Gastrocnemius medialis (tissue), 4 donors: ENCODE results near the gene WDR35.

Experiments
- CTCF ChIP-seq, 5 experiments: fragments of 450-650 bp in 3 of 5; fragments of 200-600 bp in 2 of 5; sonication (generic) in 2 of 5; IDR thresholded peaks in 4 of 5; conservative IDR thresholded peaks in 1 of 5; 1 replicate in 4 of 5; 2 replicates in 1 of 5; pipeline ENCODE4 v1.5.1; 2016 to 2019; ENCODE audit warnings: antibody characterized with exemption in 5 of 5, mild to moderate bottlenecking in 3 of 5, moderate library complexity in 3 of 5
- POLR2A ChIP-seq, 2 donors: fragments of 450-650 bp; IDR thresholded peaks; one replicate each; pipeline ENCODE4 v1.6.1; 2017; ENCODE audit warnings: antibody characterized with exemption in 2 of 2, mild to moderate bottlenecking in 2 of 2, moderate library complexity in 2 of 2

- no peak for TF ChIP-seq CTCF (IDR thresholded peaks at IDR 0.05 in 4 of 5, conservative IDR thresholded peaks at IDR 0.05 in 1 of 5)
- no peak for TF ChIP-seq POLR2A (IDR thresholded peaks at IDR 0.05)
Observed at GRCh38 chr2:19868701-19869580, 121.0 kb downstream of the WDR35 start.
